ENCODE measurements around the gene SAP30L. TPM values are rescaled to one million over a fixed set of nuclear protein-coding genes. Genes with fewer than 3 reads are reported as not detected.

SAP30L gene
- total and polyA plus RNA-seq, 2 of the 13 experiments (the other 11 are each of a cell fraction or from before 2014, with no cell fraction given), result 27.9 to 37.2 TPM

GRCh38 chr5:154466147-154466546, 20.4 kb downstream of the SAP30L start:
- Histone ChIP-seq H2AFZ (ENCODE audit: low read length) (no peak overlapping the region), H3K9me3 (ENCODE audit: low read length) (no peaks in the 10 kb centered on the region), H3K4me3 (replicated peaks in 1 of 3; ENCODE audit: insufficient read depth in 1 of 3, low read depth in 2 of 3, low read length in 3 of 3) (no peak overlapping the region), H3K27ac (ENCODE audit: extremely low read length, insufficient read depth, low read length) (no peak overlapping the region), H4K20me1 (ENCODE audit: insufficient read depth, low read length) (no peaks in the 10 kb centered on the region), H3K27me3 (ENCODE audit: control insufficient read depth in 1 of 2, insufficient read depth in 2 of 2, low read length in 2 of 2) (peaks cover 0 to 12% of the 10 kb centered on the region in 2 experiments; a peak in 2 of 5 replicates), H3K4me2 (ENCODE audit: low read depth, low read length) (peak overlapping the region; percentile 18; the same call in 1 of the 2 replicates), H3K9ac (ENCODE audit: insufficient read depth, low read depth, low read length) (no peak overlapping the region), H3K36me3 (replicated peaks in 1 of 2; ENCODE audit: control insufficient read depth in 1 of 2, insufficient read depth in 2 of 2, low read length in 2 of 2) (no peaks in the 10 kb centered on the region), H3K79me2 (ENCODE audit: insufficient read depth, low read length) (no peaks in the 10 kb centered on the region), H3K4me1 (ENCODE audit: insufficient read depth, low read length) (peaks cover 54% of the 10 kb centered on the region)
- ChIA-PET POLR2A (interaction anchor here (1.6 kb wide), 1 partner anchor 18 kb away, joined by 5 read pairs; no protein-coding TSS in a partner anchor), CTCF (ENCODE audit: low intra/inter-chr PET ratio, low total read pairs) (interaction anchor here (2.6 kb wide), 1 partner anchor 144 kb away, joined by 32 read pairs; no protein-coding TSS in a partner anchor)
- ATAC-seq, result no peak
- peak; percentile 32 for DNase-seq (ENCODE audit: low spot score)
- no TSS peak for BruUV-seq (replicated peaks)
- in situ Hi-C loops (cut with HindIII; ENCODE audit: extremely low pct_ligation_motif_present, low pct_unique_long_range_greater_than_20kb) (loop anchor here (5.0 kb wide), 1 partner anchor 141 kb away; no protein-coding TSS in a partner anchor), intact Hi-C loops (cut with micrococcal nuclease; ENCODE audit: unreplicated experiment) (loop anchor here (2.0 to 5.0 kb wide), 2 partner anchors 43 to 394 kb away; no protein-coding TSS in a partner anchor)
- 27% methylated on average over 5 of the region's 5 CpGs for WGBS (ENCODE audit: low lambda C conversion rate)
- no peak for FAIRE-seq
- TF ChIP-seq GATAD2A (CRISPR knock-in tag; IDR thresholded peaks at IDR 0.05) (0 out of 2 replicates have a peak, but pooled peaks have one; percentile 11), SALL1 (CRISPR knock-in tag; IDR thresholded peaks at IDR 0.05) (peak; percentile 34; the same call in 1 of the 2 replicates), ZBTB37 (CRISPR knock-in tag; IDR thresholded peaks at IDR 0.05) (no peak)

GRCh38 chr5:154466671-154467070, 20.9 kb downstream of the SAP30L start:
- Histone ChIP-seq H3K4me2 (ENCODE audit: low read depth, low read length) (no peak overlapping the region), H3K36me3 (replicated peaks in 1 of 2; ENCODE audit: control insufficient read depth in 1 of 2, insufficient read depth in 2 of 2, low read length in 2 of 2) (no peaks in the 10 kb centered on the region), H3K4me3 (replicated peaks in 1 of 3; ENCODE audit: insufficient read depth in 1 of 3, low read depth in 2 of 3, low read length in 3 of 3) (no peak overlapping the region), H3K9me3 (ENCODE audit: low read length) (no peaks in the 10 kb centered on the region), H2AFZ (ENCODE audit: low read length) (no peak overlapping the region), H3K4me1 (ENCODE audit: insufficient read depth, low read length) (peaks cover 54% of the 10 kb centered on the region), H3K27ac (ENCODE audit: extremely low read length, insufficient read depth, low read length) (no peak overlapping the region), H3K79me2 (ENCODE audit: insufficient read depth, low read length) (no peaks in the 10 kb centered on the region), H4K20me1 (ENCODE audit: insufficient read depth, low read length) (no peaks in the 10 kb centered on the region), H3K9ac (ENCODE audit: insufficient read depth, low read depth, low read length) (no peak overlapping the region), H3K27me3 (ENCODE audit: control insufficient read depth in 1 of 2, insufficient read depth in 2 of 2, low read length in 2 of 2) (peaks cover 0 to 17% of the 10 kb centered on the region in 2 experiments; a peak in 4 of 5 replicates)
- CTCF ChIA-PET (ENCODE audit: low intra/inter-chr PET ratio, low total read pairs), result interaction anchor here (2.6 kb wide), 1 partner anchor 143 kb away, joined by 32 read pairs; no protein-coding TSS in a partner anchor
- no peak for DNase-seq (ENCODE audit: low spot score)
- ATAC-seq, result peak; percentile 17; the same call in 1 of the 3 replicates
- BruUV-seq (replicated peaks), result no TSS peak
- no peak for FAIRE-seq
- POLR2A ChIA-PET, result interaction anchor here (1.6 kb wide), 1 partner anchor 18 kb away, joined by 5 read pairs; no protein-coding TSS in a partner anchor
- in situ Hi-C loops (cut with HindIII; ENCODE audit: extremely low pct_ligation_motif_present, low pct_unique_long_range_greater_than_20kb) (loop anchor here (5.0 kb wide), 1 partner anchor 141 kb away; no protein-coding TSS in a partner anchor), intact Hi-C loops (cut with micrococcal nuclease; ENCODE audit: unreplicated experiment) (loop anchor here (1.0 to 5.0 kb wide), 3 partner anchors 44 to 394 kb away; no protein-coding TSS in a partner anchor)
- 41% methylated on average over 5 of the region's 5 CpGs for WGBS (ENCODE audit: low lambda C conversion rate)
- TF ChIP-seq GATAD1 (CRISPR knock-in tag; IDR thresholded peaks at IDR 0.05) (no peak), MYNN (CRISPR knock-in tag; IDR thresholded peaks at IDR 0.05; ENCODE audit: low read depth) (no peak), BATF2 (CRISPR knock-in tag; IDR thresholded peaks at IDR 0.05) (no peak), NR2F6 (IDR thresholded peaks at IDR 0.05) (no peak), NR2F6 (CRISPR knock-in tag; IDR thresholded peaks at IDR 0.05) (no peak), KLF6 (CRISPR knock-in tag; IDR thresholded peaks at IDR 0.05) (no peak), MTA1 (CRISPR knock-in tag; IDR thresholded peaks at IDR 0.05; ENCODE audit: borderline replicate concordance) (no peak), CENPT (CRISPR knock-in tag; IDR thresholded peaks at IDR 0.05; ENCODE audit: low read depth) (no peak), TCF7 (IDR thresholded peaks at IDR 0.05; ENCODE audit: low read depth) (no peak), PLRG1 (conservative IDR thresholded peaks at IDR 0.05) (no peak), POGK (CRISPR knock-in tag; conservative IDR thresholded peaks at IDR 0.05) (no peak), SP2 (CRISPR knock-in tag; IDR thresholded peaks at IDR 0.05) (no peak), ZNF841 (CRISPR knock-in tag; IDR thresholded peaks at IDR 0.05; ENCODE audit: borderline replicate concordance) (no peak)
